Naive thymus-derived CD8-positive, alpha-beta T cell (primary cell): ENCODE measurements around the gene DMXL1. TPM values are rescaled to one million over a fixed set of nuclear protein-coding genes. Genes with fewer than 3 reads are reported as not detected.

Experiments
- ATAC-seq, 2 donors: fragments of 150-1000 bp; cut with Tn5 transposase in 1 of 2; sonication (Bioruptor Pico), chemical (Tn5 transposase) in 1 of 2; 1 replicate in 1 of 2; 2 replicates in 1 of 2; pipeline ENCODE4 v1.10.0; 2021; ENCODE audit warnings: mild to moderate bottlenecking in 2 of 2, moderate library complexity in 2 of 2
- POLR2A ChIA-PET: fragments of 350-600 bp; sonication (Branson Sonifier 250); formaldehyde crosslinking; loops from one replicate; lab custom pipeline; 2021; ENCODE audit warnings: antibody characterized with exemption; lab: Charles Lee
- DNase-seq, 10 donors: peaks; one replicate each; pipeline versions ENCODE4 v3.0.0 to v3.0.0-alpha.2; 2020 to 2022
- H3K27ac Mint-ChIP-seq, 10 donors: one replicate each; pipeline ENCODE4 v1.8.0; 2020 to 2022; ENCODE audit warnings: mild to moderate bottlenecking in 10 of 10, mixed read lengths in 10 of 10, moderate library complexity in 4 of 10, inconsistent platforms in 1 of 10
- H3K27me3 Mint-ChIP-seq, 5 donors: one replicate each; pipeline ENCODE4 v1.8.0; 2021 to 2022; ENCODE audit warnings: mixed read lengths in 5 of 5
- H3K36me3 Mint-ChIP-seq, 3 donors: one replicate each; pipeline ENCODE4 v1.8.0; 2020 to 2022; ENCODE audit warnings: mixed read lengths in 3 of 3, mild to moderate bottlenecking in 2 of 3, inconsistent platforms in 1 of 3
- H3K4me1 Mint-ChIP-seq, 4 donors: one replicate each; pipeline ENCODE4 v1.8.0; 2021 to 2022; ENCODE audit warnings: mixed read lengths in 4 of 4
- H3K4me3 Mint-ChIP-seq, 10 donors: one replicate each; pipeline ENCODE4 v1.8.0; 2020 to 2022; ENCODE audit warnings: mild to moderate bottlenecking in 10 of 10, mixed read lengths in 10 of 10, moderate library complexity in 6 of 10, inconsistent platforms in 1 of 10
- H3K9me3 Mint-ChIP-seq, 9 donors: one replicate each; pipeline ENCODE4 v1.8.0; 2020 to 2022; ENCODE audit warnings: mixed read lengths in 9 of 9, mild to moderate bottlenecking in 3 of 9, inconsistent platforms in 1 of 9, moderate library complexity in 1 of 9
- polyA plus RNA-seq, 3 donors: library from polyadenylated mRNA; unstranded; fragments of 300-500 nt; fragmentation: Illumina TruSeq; gene quantifications; one replicate each; pipeline ENCODE4 v1.2.3, GENCODE V29; 2021
- total RNA-seq, 8 experiments: library from RNA in 2 of 8; stranded (reverse) in 2 of 8; gene quantifications; one replicate each; pipeline ENCODE4 v1.2.3 and lab custom pipeline; 2021 to 2026

The DMXL1 gene, protein sequence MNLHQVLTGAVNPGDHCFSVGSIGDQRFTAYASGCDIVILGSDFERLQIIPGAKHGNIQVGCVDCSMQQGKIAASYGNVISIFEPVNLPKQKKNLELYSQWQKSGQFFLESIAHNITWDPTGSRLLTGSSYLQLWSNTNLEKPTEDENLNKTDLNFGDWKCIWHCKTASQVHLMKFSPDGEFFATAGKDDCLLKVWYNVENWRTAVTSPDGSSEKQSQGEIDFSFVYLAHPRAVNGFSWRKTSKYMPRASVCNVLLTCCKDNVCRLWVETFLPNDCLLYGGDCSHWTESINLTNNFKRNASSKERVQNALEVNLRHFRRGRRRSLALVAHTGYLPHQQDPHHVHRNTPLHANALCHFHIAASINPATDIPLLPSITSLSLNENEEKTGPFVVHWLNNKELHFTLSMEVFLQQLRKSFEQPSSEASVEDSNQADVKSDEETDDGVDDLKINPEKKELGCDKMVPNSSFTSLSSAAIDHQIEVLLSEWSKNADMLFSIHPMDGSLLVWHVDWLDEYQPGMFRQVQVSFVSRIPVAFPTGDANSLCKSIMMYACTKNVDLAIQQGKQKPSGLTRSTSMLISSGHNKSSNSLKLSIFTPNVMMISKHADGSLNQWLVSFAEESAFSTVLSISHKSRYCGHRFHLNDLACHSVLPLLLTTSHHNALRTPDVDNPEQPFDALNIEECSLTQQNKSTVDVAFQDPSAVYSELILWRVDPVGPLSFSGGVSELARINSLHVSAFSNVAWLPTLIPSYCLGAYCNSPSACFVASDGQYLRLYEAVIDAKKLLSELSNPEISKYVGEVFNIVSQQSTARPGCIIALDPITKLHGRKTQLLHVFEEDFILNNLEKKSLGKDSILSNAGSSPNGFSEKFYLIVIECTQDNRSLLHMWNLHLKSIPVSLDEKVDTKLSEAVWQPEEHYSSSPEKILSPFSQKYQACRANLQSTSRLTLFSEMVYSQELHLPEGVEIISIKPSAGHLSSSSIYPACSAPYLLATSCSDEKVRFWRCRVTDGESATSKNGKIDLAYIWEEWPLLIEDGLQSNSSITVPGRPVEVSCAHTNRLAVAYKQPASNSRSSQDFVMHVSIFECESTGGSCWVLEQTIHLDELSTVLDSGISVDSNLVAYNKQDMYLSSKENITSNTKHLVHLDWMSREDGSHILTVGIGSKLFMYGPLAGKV (N-terminal part only)
- total RNA-seq, result 10 to 100 TPM; 39.8 to 43.3 TPM
- 10 to 100 TPM; 15.0 to 19.9 (median 18.4) TPM for polyA plus RNA-seq
- total RNA-seq (lab: John Stamatoyannopoulos, UW), result 72.5 to 123 (median 78.0) reads per million in 6 experiments

- Mint-ChIP-seq H3K9me3 (peaks cover 0 to 3% (median 0%) of the 10 kb centered on the region in 9 donors), H3K27me3 (peaks cover 0 to 2% (median 0%) of the 10 kb centered on the region in 5 donors), H3K36me3 (peaks cover 0 to 9% (median 0%) of the 10 kb centered on the region in 3 donors), H3K4me1 (peaks cover 12 to 49% (median 35%) of the 10 kb centered on the region in 4 donors), H3K27ac (peak within 1 kb of the TSS; percentile 97 to 100 (median 98)), H3K4me3 (peak within 1 kb of the TSS; percentile 97 to 100 (median 100))
- ATAC-seq (peak; percentile 84 to 85), DNase-seq (peak; percentile 96 to 100 (median 98))
- POLR2A ChIA-PET, result interaction anchor here (0.5 to 2.6 kb wide), 25 partner anchors 9 to 382 kb away, joined by 3 to 25 read pairs (median 4); partner anchors contain the start of genes DTWD2 and HSD17B4
These were observed at the start of gene DMXL1 for GRCh38 chr5:119070828-119071560. TSS of gene DMXL1 (plus strand) at chr5:119071087. CDS start at chr5:119071570, 483 bp downstream.

- H3K36me3 Mint-ChIP-seq, result peaks cover 0 to 4% (median 0%) of the 10 kb centered on the region in 3 donors
- H3K27ac Mint-ChIP-seq, result no peak overlapping the region
- DNase-seq (no peak), ATAC-seq (no peak)
- no peak overlapping the region for H3K4me3 Mint-ChIP-seq
- peaks cover 0 to 14% (median 0%) of the 10 kb centered on the region in 9 donors for H3K9me3 Mint-ChIP-seq
- H3K4me1 Mint-ChIP-seq, result peaks cover 0 to 46% (median 3%) of the 10 kb centered on the region in 4 donors
- POLR2A ChIA-PET, result interaction anchor here (1.0 kb wide), 1 partner anchor 50 kb away, joined by 4 read pairs; no protein-coding TSS in a partner anchor
- no peaks in the 10 kb centered on the region for H3K27me3 Mint-ChIP-seq
These were observed 49.6 kb upstream of the DMXL1 start for GRCh38 chr5:119021149-119021732.

DNA sequence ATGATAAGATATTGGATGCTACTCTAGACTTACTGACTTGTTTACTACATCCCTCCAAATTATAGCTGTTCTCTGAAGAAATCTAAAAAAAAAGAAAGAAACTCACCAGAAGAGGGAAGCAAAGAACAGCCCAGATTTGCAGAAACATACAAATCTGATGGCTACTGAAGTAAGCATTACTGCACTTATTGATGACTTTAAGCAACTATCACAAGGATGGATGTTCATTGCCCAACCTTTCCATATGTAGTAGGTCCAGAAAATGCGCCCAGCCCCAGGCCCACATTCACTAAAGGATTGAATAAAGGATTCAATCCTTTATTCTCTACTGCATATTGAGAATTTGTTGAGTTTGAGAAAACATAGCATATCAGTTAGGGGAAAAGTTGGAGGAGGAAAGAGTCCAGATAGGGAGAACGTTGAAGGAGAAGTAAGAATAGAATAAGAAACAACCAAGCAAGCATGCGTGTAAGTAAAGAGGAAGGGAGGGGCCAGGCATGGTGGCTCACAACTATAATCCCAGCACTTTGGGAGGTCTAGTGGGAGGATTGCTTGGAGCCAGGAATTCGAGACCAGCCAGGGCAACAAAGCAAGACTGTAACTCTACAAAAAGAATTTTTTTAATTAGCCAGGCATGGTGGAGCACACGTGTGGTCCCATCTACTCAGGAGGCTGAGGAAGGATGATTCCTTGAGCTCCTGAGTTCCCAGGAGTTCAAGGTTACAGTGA, 48.7 kb upstream of the DMXL1 start:
- POLR2A ChIA-PET, result no interaction called here
- ATAC-seq, result peak; percentile 47 to 58
- Mint-ChIP-seq H3K4me3 (no peak overlapping the region), H3K36me3 (peaks cover 0 to 4% (median 0%) of the 10 kb centered on the region in 3 donors), H3K4me1 (peaks cover 0 to 43% (median 3%) of the 10 kb centered on the region in 4 donors), H3K27ac (peak overlapping the region in 1 of 10 donors; percentile 39), H3K9me3 (peaks cover 0 to 14% (median 0%) of the 10 kb centered on the region in 9 donors), H3K27me3 (no peaks in the 10 kb centered on the region)
- peak in 3 of 10 donors; percentile 34 to 57 (median 54) for DNase-seq

DNA sequence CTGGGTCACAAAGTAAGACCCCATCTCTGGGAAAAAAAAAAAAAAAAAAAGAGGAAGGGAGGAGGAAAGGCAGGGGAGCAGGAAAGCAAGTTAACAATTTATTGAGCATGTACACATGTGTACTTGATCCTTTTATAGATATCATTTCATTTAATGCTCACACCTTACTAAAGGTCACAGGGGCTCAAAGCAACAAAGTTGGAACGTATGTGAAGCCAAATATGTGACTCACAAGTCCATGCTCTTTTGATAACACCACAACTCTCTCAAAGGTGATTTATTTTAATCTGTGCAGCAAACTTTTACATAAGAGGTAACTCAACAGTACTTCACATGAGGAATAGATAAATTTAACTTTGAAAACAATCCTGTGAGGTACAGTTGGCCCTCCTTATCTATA, 48.1 kb upstream of the DMXL1 start:
- POLR2A ChIA-PET, result no interaction called here

GRCh38 chr5:119028575-119028974, 42.3 kb upstream of the DMXL1 start:
- H3K27me3 Mint-ChIP-seq, result no peaks in the 10 kb centered on the region
- POLR2A ChIA-PET, result no interaction called here
- no peak overlapping the region for H3K4me3 Mint-ChIP-seq
- peaks cover 9 to 41% (median 22%) of the 10 kb centered on the region in 4 donors for H3K4me1 Mint-ChIP-seq
- DNase-seq (no peak), ATAC-seq (no peak)
- H3K27ac Mint-ChIP-seq, result peak overlapping the region in 1 of 10 donors; percentile 4
- H3K36me3 Mint-ChIP-seq, result peaks cover 0 to 4% (median 0%) of the 10 kb centered on the region in 3 donors
- peaks cover 0 to 14% (median 0%) of the 10 kb centered on the region in 9 donors for H3K9me3 Mint-ChIP-seq

More for the DNA sequence above, 48.1 kb upstream of the DMXL1 start:
- H3K4me1 Mint-ChIP-seq, result peaks cover 0 to 43% (median 3%) of the 10 kb centered on the region in 4 donors
- DNase-seq, result no peak
- no peaks in the 10 kb centered on the region for H3K27me3 Mint-ChIP-seq
- H3K9me3 Mint-ChIP-seq, result peaks cover 0 to 14% (median 0%) of the 10 kb centered on the region in 9 donors
- peaks cover 0 to 4% (median 0%) of the 10 kb centered on the region in 3 donors for H3K36me3 Mint-ChIP-seq
- ATAC-seq, result no peak
- no peak overlapping the region for H3K27ac Mint-ChIP-seq
- H3K4me3 Mint-ChIP-seq, result no peak overlapping the region

- Mint-ChIP-seq H3K27ac (peak overlapping the region; percentile 37 to 93 (median 76)), H3K4me1 (peaks cover 9 to 38% (median 22%) of the 10 kb centered on the region in 4 donors), H3K9me3 (no peaks in the 10 kb centered on the region), H3K36me3 (no peaks in the 10 kb centered on the region), H3K4me3 (peak overlapping the region; percentile 12 to 66 (median 46)), H3K27me3 (no peaks in the 10 kb centered on the region)
- POLR2A ChIA-PET, result interaction anchor here (1.8 kb wide), 1 partner anchor 40 kb away, joined by 5 read pairs; the partner anchor contains the start of gene DMXL1
- ATAC-seq (peak in 1 of 2 donors; percentile 59), DNase-seq (peak in 3 of 10 donors; percentile 5 to 25 (median 13))
These were observed 39.6 kb upstream of the DMXL1 start for GRCh38 chr5:119031011-119031886.

DNA sequence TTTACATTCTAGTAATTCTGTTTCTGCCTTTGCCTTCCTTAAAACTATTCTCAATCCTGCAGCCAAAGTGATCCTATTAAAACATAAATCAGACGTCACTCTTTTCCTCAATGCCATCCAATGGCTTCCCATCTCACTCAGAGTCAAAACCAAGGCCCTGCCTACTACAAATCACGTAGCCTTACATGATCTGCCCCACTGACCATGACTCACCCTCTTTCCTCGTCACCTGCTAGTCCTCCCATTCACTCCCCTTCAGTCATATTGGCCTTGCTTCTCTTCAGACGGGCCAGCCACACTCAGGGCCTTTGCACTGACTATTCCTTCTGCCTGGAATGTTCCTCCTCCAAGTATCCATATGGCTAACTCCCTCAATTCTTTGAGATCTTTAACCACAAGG, 39.0 kb upstream of the DMXL1 start:
- Mint-ChIP-seq H3K36me3 (no peaks in the 10 kb centered on the region), H3K4me1 (peaks cover 9 to 38% (median 22%) of the 10 kb centered on the region in 4 donors), H3K9me3 (no peaks in the 10 kb centered on the region), H3K27ac (peak overlapping the region; percentile 37 to 93 (median 76)), H3K4me3 (peak overlapping the region in 8 of 10 donors; percentile 12 to 65 (median 43)), H3K27me3 (no peaks in the 10 kb centered on the region)
- DNase-seq (no peak), ATAC-seq (no peak)
- POLR2A ChIA-PET, result interaction anchor here (1.8 kb wide), 1 partner anchor 39 kb away, joined by 5 read pairs; the partner anchor contains the start of gene DMXL1

DNA sequence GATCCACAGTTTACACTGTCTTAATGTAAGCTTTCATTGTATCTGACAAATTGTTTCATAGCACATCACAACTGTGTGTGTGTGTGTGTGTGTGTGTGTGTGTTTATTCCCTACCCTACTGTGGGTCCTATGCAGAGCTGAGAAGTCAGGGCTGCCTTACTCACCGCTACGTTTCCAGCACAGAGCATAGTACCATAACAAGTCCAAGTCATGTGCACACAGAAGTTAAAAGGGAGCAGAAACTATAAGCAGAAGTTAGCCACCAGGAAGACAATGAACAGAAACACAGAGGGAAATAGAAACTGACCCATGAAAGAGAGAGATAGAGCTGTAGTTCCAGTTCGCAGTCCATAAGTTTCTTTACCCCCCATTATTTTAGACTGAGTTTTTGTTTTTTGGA, 38.2 kb upstream of the DMXL1 start:
- peak overlapping the region in 4 of 10 donors; percentile 70 to 77 (median 72) for H3K27ac Mint-ChIP-seq

GRCh38 chr5:119033135-119033534, 37.8 kb upstream of the DMXL1 start:
- H3K27ac Mint-ChIP-seq, result peak overlapping the region in 5 of 10 donors; percentile 8 to 73 (median 21)
- H3K9me3 Mint-ChIP-seq, result no peaks in the 10 kb centered on the region
- peaks cover 9 to 38% (median 22%) of the 10 kb centered on the region in 4 donors for H3K4me1 Mint-ChIP-seq
- H3K36me3 Mint-ChIP-seq, result no peaks in the 10 kb centered on the region
- no peaks in the 10 kb centered on the region for H3K27me3 Mint-ChIP-seq
- DNase-seq (no peak), ATAC-seq (no peak)
- H3K4me3 Mint-ChIP-seq, result no peak overlapping the region
- POLR2A ChIA-PET, result interaction anchor here (1.6 kb wide), 1 partner anchor 51 kb away, joined by 4 read pairs; no protein-coding TSS in a partner anchor

More for the DNA sequence above, 38.2 kb upstream of the DMXL1 start:
- Mint-ChIP-seq H3K4me3 (peak overlapping the region in 1 of 10 donors; percentile 52), H3K4me1 (peaks cover 9 to 38% (median 22%) of the 10 kb centered on the region in 4 donors), H3K36me3 (no peaks in the 10 kb centered on the region), H3K9me3 (no peaks in the 10 kb centered on the region), H3K27me3 (no peaks in the 10 kb centered on the region)
- POLR2A ChIA-PET, result interaction anchor here (1.6 to 1.8 kb wide), 2 partner anchors 38 to 52 kb away, joined by 4 to 5 read pairs; partner anchors contain the start of gene DMXL1
- ATAC-seq (no peak), DNase-seq (no peak)
